ENCODE measurements around the gene LCE3E. TPM values are rescaled to one million over a fixed set of nuclear protein-coding genes. Genes with fewer than 3 reads are reported as not detected.

Gene LCE3E
- polyA plus RNA-seq, 4 donors, result not detected

DNA sequence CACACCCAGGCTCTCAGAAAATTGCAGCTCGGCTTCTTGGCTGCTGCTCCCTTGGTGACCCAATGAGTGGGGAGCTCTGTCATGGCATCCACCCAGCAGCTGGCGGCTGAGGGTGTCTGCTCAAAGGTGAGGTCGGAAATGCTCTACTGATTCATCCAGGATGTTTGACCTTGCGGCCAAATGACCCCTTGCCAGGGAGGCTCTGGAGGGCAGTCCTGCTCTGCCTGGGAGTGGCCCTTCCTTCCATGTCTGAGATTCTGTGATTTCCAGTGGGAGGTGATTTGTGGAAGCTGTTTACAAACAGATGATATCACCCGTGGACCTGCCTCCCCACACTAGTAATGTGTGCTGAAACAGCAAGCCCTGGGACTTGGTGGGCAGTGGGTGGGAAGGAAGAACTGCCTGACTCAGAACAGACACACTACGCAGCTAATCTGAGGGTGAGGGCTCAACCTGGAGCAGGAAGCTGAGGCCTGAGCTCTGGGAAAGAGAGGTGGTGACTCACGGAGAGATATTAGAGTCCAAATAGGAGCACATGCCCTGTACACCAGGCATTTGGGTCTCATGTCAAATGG, 49.3 kb downstream of the LCE3E start:
- no peak for DNase-seq (ENCODE audit: low read depth in 4 of 4, low spot score in 3 of 4)

DNA sequence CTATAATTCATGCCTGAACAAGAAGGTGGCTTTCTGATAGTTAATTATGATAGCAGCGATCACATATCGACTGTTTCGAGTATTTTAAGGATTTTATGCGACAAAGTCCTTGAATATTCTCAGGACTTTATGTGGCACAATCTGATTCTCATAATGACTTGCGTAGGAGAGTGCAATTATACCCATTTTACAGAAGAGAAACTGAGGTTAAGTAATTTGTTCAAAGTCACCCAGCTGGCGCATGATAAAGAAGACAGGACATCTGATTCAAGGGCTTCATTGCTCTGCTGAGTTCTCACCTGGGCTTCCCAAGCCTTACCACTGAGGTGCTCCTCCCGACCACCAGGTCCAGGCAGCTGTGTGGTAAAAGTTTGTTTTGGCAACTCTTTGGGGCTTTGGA, 50.5 kb downstream of the LCE3E start:
- no peak for DNase-seq (ENCODE audit: low read depth in 4 of 4, low spot score in 3 of 4)

Other genes with a start within 250 kb of the LCE3E start
- 1 to 10 TPM; 2.1 to 3.6 (median 2.5) TPM for gene FLG, start 241.5 kb downstream of the LCE3E start, polyA plus RNA-seq (ENCODE audit: insufficient read length in 4 of 4)
- gene FLG2, start 206.8 kb downstream of the LCE3E start, polyA plus RNA-seq (ENCODE audit: insufficient read length in 4 of 4), result under 1 TPM; 0.04 to 0.11 (median 0.07) TPM
- gene CRNN, start 152.5 kb downstream of the LCE3E start, polyA plus RNA-seq (ENCODE audit: insufficient read length in 4 of 4), result not detected
- gene LCE5A, start 56.0 kb downstream of the LCE3E start, polyA plus RNA-seq (ENCODE audit: insufficient read length in 4 of 4), result under 1 TPM in 1 of 4 donors, not detected in 3; 0.10 TPM
- not detected for gene CRCT1, start 52.3 kb downstream of the LCE3E start, polyA plus RNA-seq (ENCODE audit: insufficient read length in 4 of 4)
- gene LCE3D, start 13.7 kb upstream of the LCE3E start, polyA plus RNA-seq (ENCODE audit: insufficient read length in 4 of 4), result not detected
- not detected for gene LCE3C, start 33.5 kb upstream of the LCE3E start, polyA plus RNA-seq (ENCODE audit: insufficient read length in 4 of 4)
- not detected for gene LCE3B, start 47.0 kb upstream of the LCE3E start, polyA plus RNA-seq (ENCODE audit: insufficient read length in 4 of 4)
- not detected for gene LCE3A, start 56.3 kb upstream of the LCE3E start, polyA plus RNA-seq (ENCODE audit: insufficient read length in 4 of 4)
- not detected for gene LCE2D, start 96.6 kb upstream of the LCE3E start, polyA plus RNA-seq (ENCODE audit: insufficient read length in 4 of 4)
- gene LCE2C, start 108.5 kb upstream of the LCE3E start, polyA plus RNA-seq (ENCODE audit: insufficient read length in 4 of 4), result not detected
- not detected for gene LCE2B, start 119.3 kb upstream of the LCE3E start, polyA plus RNA-seq (ENCODE audit: insufficient read length in 4 of 4)
- gene LCE2A, start 131.6 kb upstream of the LCE3E start, polyA plus RNA-seq (ENCODE audit: insufficient read length in 4 of 4), result not detected
- not detected for gene LCE4A, start 141.4 kb upstream of the LCE3E start, polyA plus RNA-seq (ENCODE audit: insufficient read length in 4 of 4)
- not detected for gene KPRP, start 191.2 kb upstream of the LCE3E start, polyA plus RNA-seq (ENCODE audit: insufficient read length in 4 of 4)
- gene LCE1F, start 208.4 kb upstream of the LCE3E start, polyA plus RNA-seq (ENCODE audit: insufficient read length in 4 of 4), result not detected
- not detected for gene LCE1E, start 219.5 kb upstream of the LCE3E start, polyA plus RNA-seq (ENCODE audit: insufficient read length in 4 of 4)
- not detected for gene LCE1D, start 229.9 kb upstream of the LCE3E start, polyA plus RNA-seq (ENCODE audit: insufficient read length in 4 of 4)
- not detected for gene LCE1C, start 239.9 kb upstream of the LCE3E start, polyA plus RNA-seq (ENCODE audit: insufficient read length in 4 of 4)
- gene LCE1B, start 245.2 kb upstream of the LCE3E start, polyA plus RNA-seq (ENCODE audit: insufficient read length in 4 of 4), result not detected

All from right renal pelvis (tissue), 4 donors.